ENCODE results near the gene LRRC17.

LRRC17 gene

GRCh38 chr7:102927312-102927933 is 14.6 kb downstream of the LRRC17 start:
- TF ChIP-seq, protein P1, sequence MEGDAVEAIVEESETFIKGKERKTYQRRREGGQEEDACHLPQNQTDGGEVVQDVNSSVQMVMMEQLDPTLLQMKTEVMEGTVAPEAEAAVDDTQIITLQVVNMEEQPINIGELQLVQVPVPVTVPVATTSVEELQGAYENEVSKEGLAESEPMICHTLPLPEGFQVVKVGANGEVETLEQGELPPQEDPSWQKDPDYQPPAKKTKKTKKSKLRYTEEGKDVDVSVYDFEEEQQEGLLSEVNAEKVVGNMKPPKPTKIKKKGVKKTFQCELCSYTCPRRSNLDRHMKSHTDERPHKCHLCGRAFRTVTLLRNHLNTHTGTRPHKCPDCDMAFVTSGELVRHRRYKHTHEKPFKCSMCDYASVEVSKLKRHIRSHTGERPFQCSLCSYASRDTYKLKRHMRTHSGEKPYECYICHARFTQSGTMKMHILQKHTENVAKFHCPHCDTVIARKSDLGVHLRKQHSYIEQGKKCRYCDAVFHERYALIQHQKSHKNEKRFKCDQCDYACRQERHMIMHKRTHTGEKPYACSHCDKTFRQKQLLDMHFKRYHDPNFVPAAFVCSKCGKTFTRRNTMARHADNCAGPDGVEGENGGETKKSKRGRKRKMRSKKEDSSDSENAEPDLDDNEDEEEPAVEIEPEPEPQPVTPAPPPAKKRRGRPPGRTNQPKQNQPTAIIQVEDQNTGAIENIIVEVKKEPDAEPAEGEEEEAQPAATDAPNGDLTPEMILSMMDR (IDR thresholded peaks at IDR 0.05; ENCODE audit: insufficient read depth, missing control alignments): no peak
- FAIRE-seq (no peak), DNase-seq (ENCODE audit: insufficient read length, low spot score) (no peak)

- TF ChIP-seq, protein P1 (IDR thresholded peaks at IDR 0.05; ENCODE audit: insufficient read depth, missing control alignments): no peak
- FAIRE-seq: no peak
- DNase-seq (ENCODE audit: insufficient read length, low spot score): no peak
Measured at GRCh38 chr7:102931757-102932156, 19.0 kb downstream of the LRRC17 start.

GRCh38 chr7:102933763-102934162 is 21.0 kb downstream of the LRRC17 start:
- no peak for DNase-seq (ENCODE audit: insufficient read length, low spot score)
- no peak for FAIRE-seq
- TF ChIP-seq, protein P1 (IDR thresholded peaks at IDR 0.05; ENCODE audit: insufficient read depth, missing control alignments): no peak

DNA sequence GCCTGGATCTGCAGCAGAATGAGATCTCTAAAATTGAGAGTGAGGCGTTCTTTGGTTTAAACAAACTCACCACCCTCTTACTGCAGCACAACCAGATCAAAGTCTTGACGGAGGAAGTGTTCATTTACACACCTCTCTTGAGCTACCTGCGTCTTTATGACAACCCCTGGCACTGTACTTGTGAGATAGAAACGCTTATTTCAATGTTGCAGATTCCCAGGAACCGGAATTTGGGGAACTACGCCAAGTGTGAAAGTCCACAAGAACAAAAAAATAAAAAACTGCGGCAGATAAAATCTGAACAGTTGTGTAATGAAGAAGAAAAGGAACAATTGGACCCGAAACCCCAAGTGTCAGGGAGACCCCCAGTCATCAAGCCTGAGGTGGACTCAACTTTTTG is 21.4 kb downstream of the LRRC17 start:
- TF ChIP-seq, protein P1 (IDR thresholded peaks at IDR 0.05; ENCODE audit: insufficient read depth, missing control alignments): no peak
- FAIRE-seq (no peak), DNase-seq (ENCODE audit: insufficient read length, low spot score) (no peak)

GRCh38 chr7:102934701-102935100 is 21.9 kb downstream of the LRRC17 start:
- FAIRE-seq: no peak
- TF ChIP-seq, protein P1 (IDR thresholded peaks at IDR 0.05; ENCODE audit: insufficient read depth, missing control alignments): no peak
- DNase-seq (ENCODE audit: insufficient read length, low spot score): no peak

GRCh38 chr7:102935450-102936115 is 22.8 kb downstream of the LRRC17 start:
- DNase-seq (ENCODE audit: insufficient read length, low spot score) (no peak), FAIRE-seq (peak; percentile 56)
- TF ChIP-seq, protein P1 (IDR thresholded peaks at IDR 0.05; ENCODE audit: insufficient read depth, missing control alignments): no peak

- TF ChIP-seq, protein P1 (IDR thresholded peaks at IDR 0.05; ENCODE audit: insufficient read depth, missing control alignments): no peak
- DNase-seq (ENCODE audit: insufficient read length, low spot score) (no peak), FAIRE-seq (no peak)
Measured at GRCh38 chr7:102938679-102939078, 25.9 kb downstream of the LRRC17 start.
